Esophagus muscularis mucosa (tissue), 4 donors: Measurements from ENCODE around the gene OLA1. TPM values are rescaled to one million over a fixed set of nuclear protein-coding genes. Genes with fewer than 3 reads are reported as not detected.

Experiments
- DNase-seq: peaks from one replicate; pipeline ENCODE4 v3.0.0-alpha.2; 2017; ENCODE audit errors: extremely low spot score
- H3K27ac ChIP-seq, 4 donors: fragments of 200-600 bp; sonication (generic); replicated peaks in 1 of 4; 1 replicate in 3 of 4; 2 replicates in 1 of 4; pipeline ENCODE4 v1.5.1; 2016 to 2019; ENCODE audit warnings: mild to moderate bottlenecking in 1 of 4
- H3K27me3 ChIP-seq, 4 donors: fragments of 200-600 bp; sonication (generic); one replicate each; pipeline versions ENCODE4 v1.5.1 to v1.6.0; 2016 to 2019
- H3K36me3 ChIP-seq, 4 donors: fragments of 200-600 bp; sonication (generic); one replicate each; pipeline ENCODE4 v1.5.1; 2016 to 2019
- H3K4me1 ChIP-seq, 4 donors: fragments of 200-600 bp; sonication (generic); one replicate each; pipeline ENCODE4 v1.5.1; 2016 to 2019
- H3K4me3 ChIP-seq, 4 donors: fragments of 200-600 bp; sonication (generic); 1 replicate in 2 of 4; 2 replicates in 2 of 4; pipeline ENCODE4 v1.5.1; 2016 to 2019; ENCODE audit warnings: mild to moderate bottlenecking in 4 of 4, moderate library complexity in 1 of 4
- H3K9me3 ChIP-seq, 4 donors: fragments of 200-600 bp; sonication (generic); 1 replicate in 3 of 4; 2 replicates in 1 of 4; pipeline ENCODE4 v1.5.1; 2016 to 2019
- CTCF ChIP-seq, 3 experiments: fragments of 200-600 bp in 2 of 3; fragments of 450-650 bp in 1 of 3; sonication (generic) in 2 of 3; IDR thresholded peaks; one replicate each; pipeline ENCODE4 v1.5.1; 2017 to 2019; ENCODE audit warnings: antibody characterized with exemption in 3 of 3, mild to moderate bottlenecking in 2 of 3, moderate library complexity in 1 of 3
- EP300 ChIP-seq: sonication (generic); formaldehyde crosslinking; IDR thresholded peaks from one replicate; pipeline ENCODE4 v1.6.1; 2017; ENCODE audit warnings: antibody characterized with exemption
- POLR2A ChIP-seq: fragments of 450-650 bp; IDR thresholded peaks from one replicate; pipeline ENCODE4 v1.6.1; 2017; ENCODE audit warnings: antibody characterized with exemption, moderate library complexity, mild to moderate bottlenecking, low read depth
- POLR2AphosphoS5 ChIP-seq, 2 donors: sonication (generic); formaldehyde crosslinking; IDR thresholded peaks; one replicate each; pipeline ENCODE4 v1.6.1; 2017; ENCODE audit warnings: antibody characterized with exemption in 2 of 2
- WGBS: methylation state at CpG from one replicate; pipeline ENCODE4 v1.1.5; 2018; 5-methylcytosine and 5-hydroxymethylcytosine counted together
- intact Hi-C: fragments of 100-400 bp; cut with DNase I; formaldehyde crosslinking; loops from one replicate; pipeline ENCODE4 v1.15.1; 2023
- total RNA-seq, 4 donors: library from RNA; depleted of rRNA; stranded (reverse); fragments of >200 nt; gene quantifications; one replicate each; pipeline versions ENCODE4 v1.1.0 to v1.2.1, GENCODE V29; 2016

The OLA1 gene
- total RNA-seq, 4 donors from 2014 or later: 54.2 to 62.7 (median 60.1) TPM

DNA sequence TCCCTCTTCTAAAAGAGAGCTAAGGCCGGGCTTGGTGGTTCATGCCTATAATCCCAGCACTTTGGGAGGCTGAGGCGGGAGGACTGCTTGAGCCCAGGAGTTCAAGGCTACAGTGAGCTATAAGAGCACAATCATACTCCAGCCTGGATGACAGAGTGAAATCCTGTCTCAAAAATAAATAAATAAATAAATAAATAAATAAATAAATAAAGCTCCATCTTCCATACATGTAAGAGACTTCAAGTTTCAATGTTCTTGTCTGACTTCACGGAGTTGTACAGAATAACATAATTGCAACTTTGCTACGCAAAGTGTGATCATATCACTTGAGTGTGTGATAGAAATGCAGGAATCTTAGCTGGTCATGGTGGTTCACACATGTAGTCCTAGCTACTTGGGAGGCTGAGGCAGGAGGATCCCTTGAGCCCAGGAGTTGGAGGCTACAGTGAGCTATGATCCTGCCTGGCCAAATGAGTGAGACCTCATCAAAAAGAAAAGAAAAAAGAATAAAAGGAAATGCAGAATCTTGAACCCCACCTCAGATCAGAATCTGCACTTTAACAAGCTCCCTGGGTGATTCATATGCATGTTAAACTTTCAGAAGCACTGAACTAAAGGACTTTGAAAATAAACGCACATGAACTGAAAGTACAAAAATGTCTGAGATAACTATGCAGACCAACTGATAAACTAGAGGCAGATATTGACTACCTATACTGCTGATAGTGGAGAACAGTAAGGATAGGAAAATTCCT is 159.4 kb downstream of the OLA1 start:
- 98% methylated on average over 5 of the region's 5 CpGs for WGBS
- H3K27ac ChIP-seq: no peak overlapping the region
- intact Hi-C loops: no loop called here
- DNase-seq: no peak
- H3K36me3 ChIP-seq: no peaks in the 10 kb centered on the region
- H3K4me1 ChIP-seq: no peaks in the 10 kb centered on the region
- no peak for TF ChIP-seq EP300
- TF ChIP-seq POLR2AphosphoS5 (IDR thresholded peaks at IDR 0.05): no peak
- no peak for TF ChIP-seq CTCF (IDR thresholded peaks at IDR 0.05)
- TF ChIP-seq POLR2A: no peak
- no peaks in the 10 kb centered on the region for H3K9me3 ChIP-seq
- H3K4me3 ChIP-seq: no peak overlapping the region
- no peaks in the 10 kb centered on the region for H3K27me3 ChIP-seq

- TF ChIP-seq CTCF (IDR thresholded peaks at IDR 0.05) (no peak), POLR2AphosphoS5 (IDR thresholded peaks at IDR 0.05) (no peak), POLR2A (no peak), EP300 (no peak)
- Histone ChIP-seq H3K27ac (no peak overlapping the region), H3K4me3 (no peak overlapping the region), H3K27me3 (no peaks in the 10 kb centered on the region), H3K9me3 (no peaks in the 10 kb centered on the region), H3K4me1 (no peaks in the 10 kb centered on the region), H3K36me3 (no peaks in the 10 kb centered on the region)
- WGBS: 94% methylated on average over 11 of the region's 11 CpGs
- intact Hi-C loops: no loop called here
- no peak for DNase-seq
These were observed 161.6 kb downstream of the OLA1 start for GRCh38 chr2:174086708-174087107.

GRCh38 chr2:174085781-174086180 is 162.6 kb downstream of the OLA1 start:
- Histone ChIP-seq H3K4me3 (no peak overlapping the region), H3K36me3 (peaks cover 0 to 4% (median 0%) of the 10 kb centered on the region in 4 donors), H3K9me3 (no peaks in the 10 kb centered on the region), H3K4me1 (no peaks in the 10 kb centered on the region), H3K27me3 (no peaks in the 10 kb centered on the region), H3K27ac (no peak overlapping the region)
- TF ChIP-seq POLR2A (no peak), CTCF (IDR thresholded peaks at IDR 0.05) (no peak), POLR2AphosphoS5 (IDR thresholded peaks at IDR 0.05) (no peak), EP300 (no peak)
- intact Hi-C loops: no loop called here
- DNase-seq: no peak
- 80% methylated on average over 1 of the region's 1 CpG for WGBS

- no peaks in the 10 kb centered on the region for H3K4me1 ChIP-seq
- H3K36me3 ChIP-seq: peaks cover 0 to 6% (median 0%) of the 10 kb centered on the region in 4 donors
- H3K9me3 ChIP-seq: no peaks in the 10 kb centered on the region
- 86% methylated on average over 3 of the region's 3 CpGs for WGBS
- intact Hi-C loops: no loop called here
- H3K4me3 ChIP-seq: no peak overlapping the region
- H3K27ac ChIP-seq: no peak overlapping the region
- H3K27me3 ChIP-seq: no peaks in the 10 kb centered on the region
- no peak for DNase-seq
- TF ChIP-seq CTCF (IDR thresholded peaks at IDR 0.05): no peak
- TF ChIP-seq EP300: no peak
- no peak for TF ChIP-seq POLR2AphosphoS5 (IDR thresholded peaks at IDR 0.05)
These were observed 164.4 kb downstream of the OLA1 start for GRCh38 chr2:174083843-174084458.
